Cardiac fibroblast (primary cell): ENCODE data around the gene RTP5.

Experiments used
- DNase-seq, 2 donors: peaks; one replicate each; pipeline versions ENCODE4 v3.0.0 to v3.0.0-alpha.2; 2010; ENCODE audit warnings: low read depth in 2 of 2
- H3K4me3 ChIP-seq, 2 donors: replicated peaks in 1 of 2; 1 replicate in 1 of 2; 2 replicates in 1 of 2; pipeline ENCODE4 v1.5.1; 2011; ENCODE audit warnings: low read depth in 2 of 2, low read length in 2 of 2, mild to moderate bottlenecking in 2 of 2, moderate library complexity in 1 of 2
- TF ChIP-seq, protein P1 (sequence below): IDR thresholded peaks from one replicate; pipeline ENCODE4 v1.5.1; 2011; ENCODE audit warnings: low read depth, mild to moderate bottlenecking, low read length, inconsistent platforms

The RTP5 gene

DNA sequence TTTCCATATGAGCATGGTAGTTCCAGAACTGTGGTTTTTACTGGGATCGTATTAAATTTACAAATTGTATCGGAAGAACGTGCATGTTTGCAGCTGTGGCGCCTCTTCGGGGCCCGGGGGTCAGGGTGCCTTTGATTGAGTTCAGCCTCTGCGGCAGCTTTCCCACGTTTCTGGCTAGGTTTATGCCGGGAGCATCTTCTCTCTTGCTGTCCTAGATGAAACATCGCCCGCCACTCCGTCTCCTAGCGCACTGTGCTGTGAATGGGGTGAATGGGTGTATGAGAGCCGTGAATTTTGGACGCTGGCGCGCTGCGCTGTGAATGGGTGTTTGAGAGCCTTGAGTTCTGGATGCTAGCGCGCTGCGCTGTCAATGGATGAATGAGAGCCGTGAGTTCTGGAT is 23.1 kb upstream of the RTP5 start:
- DNase-seq = no peak
- TF ChIP-seq, protein P1, sequence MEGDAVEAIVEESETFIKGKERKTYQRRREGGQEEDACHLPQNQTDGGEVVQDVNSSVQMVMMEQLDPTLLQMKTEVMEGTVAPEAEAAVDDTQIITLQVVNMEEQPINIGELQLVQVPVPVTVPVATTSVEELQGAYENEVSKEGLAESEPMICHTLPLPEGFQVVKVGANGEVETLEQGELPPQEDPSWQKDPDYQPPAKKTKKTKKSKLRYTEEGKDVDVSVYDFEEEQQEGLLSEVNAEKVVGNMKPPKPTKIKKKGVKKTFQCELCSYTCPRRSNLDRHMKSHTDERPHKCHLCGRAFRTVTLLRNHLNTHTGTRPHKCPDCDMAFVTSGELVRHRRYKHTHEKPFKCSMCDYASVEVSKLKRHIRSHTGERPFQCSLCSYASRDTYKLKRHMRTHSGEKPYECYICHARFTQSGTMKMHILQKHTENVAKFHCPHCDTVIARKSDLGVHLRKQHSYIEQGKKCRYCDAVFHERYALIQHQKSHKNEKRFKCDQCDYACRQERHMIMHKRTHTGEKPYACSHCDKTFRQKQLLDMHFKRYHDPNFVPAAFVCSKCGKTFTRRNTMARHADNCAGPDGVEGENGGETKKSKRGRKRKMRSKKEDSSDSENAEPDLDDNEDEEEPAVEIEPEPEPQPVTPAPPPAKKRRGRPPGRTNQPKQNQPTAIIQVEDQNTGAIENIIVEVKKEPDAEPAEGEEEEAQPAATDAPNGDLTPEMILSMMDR = no peak
- no peak overlapping the region for H3K4me3 ChIP-seq

DNA sequence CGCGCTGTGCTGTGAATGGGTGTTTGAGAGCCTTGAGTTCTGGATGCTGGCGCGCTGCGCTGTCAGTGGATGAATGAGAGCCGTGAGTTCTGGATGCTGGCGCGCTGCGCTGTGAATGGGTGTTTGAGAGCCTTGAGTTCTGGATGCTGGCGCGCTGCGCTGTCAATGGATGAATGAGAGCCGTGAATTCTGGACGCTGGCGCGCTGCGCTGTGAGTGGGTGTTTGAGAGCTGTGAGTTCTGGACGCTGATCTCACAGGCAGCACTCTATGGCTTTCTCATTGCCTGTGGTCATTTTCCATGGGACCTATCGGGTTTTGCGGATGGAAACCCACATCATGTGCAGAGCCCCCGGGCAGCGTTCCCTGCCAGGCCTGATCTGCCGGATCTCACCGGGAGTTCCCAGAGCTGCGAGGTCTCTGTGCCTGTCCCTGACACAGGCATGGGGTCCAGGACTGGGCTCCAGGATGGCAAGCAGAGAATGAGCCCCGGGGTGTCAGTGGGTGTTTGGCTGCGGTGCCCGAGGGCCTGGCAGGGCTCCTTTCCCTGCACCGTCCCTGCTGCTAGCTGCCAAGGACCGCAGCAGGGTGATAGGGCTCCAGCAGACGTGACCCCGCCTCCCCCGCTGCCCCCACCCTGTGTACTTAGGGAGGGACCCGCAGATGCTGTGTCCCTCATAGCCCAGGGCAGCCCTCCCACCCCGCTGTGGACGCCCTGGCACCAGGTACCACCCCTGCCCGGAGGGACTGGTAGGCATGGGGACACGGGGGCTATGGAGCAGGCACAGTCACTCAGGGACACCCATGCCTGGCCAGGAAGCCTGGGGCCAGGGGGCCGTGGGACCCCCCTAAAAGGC is 20.5 kb upstream of the RTP5 start:
- H3K4me3 ChIP-seq = no peak overlapping the region
- TF ChIP-seq, protein P1 = no peak
- DNase-seq = no peak

DNA sequence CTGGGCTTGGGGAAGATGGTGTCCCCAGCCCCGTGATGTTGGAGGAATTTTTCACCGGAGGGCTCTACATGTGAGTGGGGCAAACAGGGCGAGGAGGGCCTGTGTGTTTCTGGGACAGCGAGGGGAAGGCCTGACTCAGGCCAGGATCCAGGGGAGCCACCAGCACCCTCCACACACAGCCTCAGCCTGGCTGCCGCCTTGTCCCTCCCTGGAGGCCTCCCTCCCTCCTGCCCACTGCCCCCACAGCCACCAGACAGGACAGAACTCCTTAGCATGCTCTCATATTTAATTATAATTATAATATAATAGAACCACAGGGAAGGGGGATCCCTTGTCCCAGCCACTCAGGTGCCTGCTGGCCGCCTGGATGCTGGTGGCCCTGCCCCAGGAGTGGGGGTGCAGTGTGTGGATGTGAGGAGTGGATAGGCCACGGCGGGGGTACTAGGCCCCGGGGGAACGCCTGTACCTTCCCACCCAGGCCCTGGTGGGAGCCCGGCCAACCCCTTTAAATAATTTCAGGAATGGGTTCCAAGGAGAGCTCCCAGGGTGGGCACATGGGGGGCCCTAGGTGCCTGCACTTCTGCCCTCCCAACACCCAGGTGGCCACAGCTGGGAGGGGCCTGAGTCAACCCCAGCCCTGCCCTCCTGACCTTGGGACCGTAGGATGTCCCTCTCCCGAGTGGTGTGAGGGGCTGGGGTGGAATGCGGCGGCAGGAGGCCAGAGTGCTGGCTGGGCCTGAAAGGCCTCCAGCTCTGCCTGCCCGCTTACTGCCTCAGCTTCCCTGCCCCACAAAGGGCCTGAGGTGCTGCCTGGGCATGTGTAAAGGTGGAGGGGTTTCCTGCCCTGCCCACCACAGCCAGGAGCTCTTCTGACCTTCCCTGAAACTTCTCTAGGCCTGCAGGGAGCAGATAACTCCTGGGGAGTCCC is 19.6 kb upstream of the RTP5 start:
- H3K4me3 ChIP-seq = no peak overlapping the region
- DNase-seq = no peak

DNA sequence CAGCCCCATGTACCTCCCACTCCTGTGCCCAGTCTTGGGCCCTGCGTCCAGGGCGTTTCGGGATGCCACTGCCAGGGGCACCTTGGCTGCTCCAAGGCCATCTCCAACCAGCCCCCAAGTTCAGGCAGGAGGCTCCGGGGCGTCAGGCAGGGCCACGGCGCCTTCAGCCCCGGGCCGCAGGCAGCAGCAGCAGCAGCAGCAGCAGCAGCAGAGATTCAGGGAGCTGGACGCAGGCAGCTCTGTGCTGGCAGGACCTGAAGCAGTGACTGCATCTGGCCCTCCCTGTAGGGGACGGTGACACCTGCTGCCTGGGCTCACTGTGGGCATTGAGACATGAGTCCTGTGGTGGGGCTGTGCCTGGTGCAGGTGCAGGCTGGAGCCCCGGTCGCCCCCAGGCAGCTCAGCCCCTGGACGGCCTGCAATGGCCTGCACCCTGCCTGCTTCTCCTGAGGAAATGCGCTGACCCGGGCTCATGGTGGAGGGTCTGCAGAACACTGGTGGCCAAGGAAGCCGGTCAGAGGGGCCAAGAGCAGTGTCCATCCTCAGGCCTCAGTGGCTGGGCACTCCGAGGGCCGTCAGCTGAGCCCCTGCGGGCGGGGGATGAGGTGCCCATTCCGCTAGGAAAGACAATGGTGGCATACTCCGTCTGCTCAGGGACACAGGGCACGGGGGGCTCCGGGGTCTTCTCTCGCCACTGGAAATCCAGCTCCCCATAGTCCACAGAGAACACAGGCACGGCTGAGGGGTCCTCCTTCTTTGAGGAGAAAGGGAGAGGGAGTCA is 18.8 kb upstream of the RTP5 start:
- DNase-seq = no peak
- TF ChIP-seq, protein P1 = no peak
- H3K4me3 ChIP-seq = no peak overlapping the region

More for the DNA sequence above, 19.6 kb upstream of the RTP5 start:
- TF ChIP-seq, protein P1 = no peak

DNA sequence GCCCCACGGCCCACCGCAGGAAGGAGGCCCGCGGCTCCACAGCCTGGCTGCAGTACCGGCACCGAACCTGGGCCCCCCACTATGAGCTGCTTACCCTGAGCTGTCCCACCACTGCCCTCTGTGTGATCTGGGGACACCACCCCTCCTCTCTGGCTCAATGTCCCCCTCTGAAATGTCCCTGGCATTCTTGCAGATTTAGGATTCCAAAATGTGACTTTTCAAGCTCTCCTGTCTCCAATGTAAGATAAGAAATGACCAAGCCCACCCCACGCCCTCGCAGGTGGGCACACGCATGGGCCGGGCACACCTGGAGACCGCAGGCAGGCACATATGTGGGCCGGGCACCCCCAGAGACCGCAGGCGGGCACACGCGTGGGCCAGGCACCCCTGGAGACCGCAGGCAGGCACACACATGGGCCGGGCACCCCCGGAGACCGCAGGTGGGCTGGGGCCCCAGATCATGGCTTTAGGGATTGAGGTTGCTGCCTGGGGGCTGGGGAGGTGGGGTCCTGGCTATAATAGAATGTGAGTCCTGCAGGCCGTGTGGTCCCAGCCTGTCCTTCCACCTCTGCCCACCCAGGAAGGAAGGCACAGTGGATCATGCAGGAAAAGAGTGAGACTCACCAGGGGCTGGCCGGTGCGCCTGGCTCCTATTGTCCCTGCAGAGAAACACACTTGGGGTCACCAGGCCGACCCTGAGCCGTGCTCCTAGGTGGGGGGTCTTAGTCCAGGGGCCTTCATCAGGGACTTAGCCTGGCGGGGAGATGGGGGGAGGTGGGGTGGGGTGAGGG is 18.0 kb upstream of the RTP5 start:
- TF ChIP-seq, protein P1 = no peak
- DNase-seq = no peak
- no peak overlapping the region for H3K4me3 ChIP-seq
